GM19324 (cell line): ENCODE data around the gene COPS2.
A peak's percentile ranks its signal among the peaks of the same experiment; 100 is the strongest.

Experiments
- ATAC-seq: cut with Tn5 transposase; IDR thresholded peaks from one replicate; pipeline ENCODE4 v1.9.1; 2021; ENCODE audit warnings: mild to moderate bottlenecking, moderate library complexity; ENCODE audit not compliant: unreplicated experiment, low FRiP score

COPS2 gene

GRCh38 chr15:49163678-49164077 is 8.3 kb upstream of the COPS2 start:
- no peak for ATAC-seq

DNA sequence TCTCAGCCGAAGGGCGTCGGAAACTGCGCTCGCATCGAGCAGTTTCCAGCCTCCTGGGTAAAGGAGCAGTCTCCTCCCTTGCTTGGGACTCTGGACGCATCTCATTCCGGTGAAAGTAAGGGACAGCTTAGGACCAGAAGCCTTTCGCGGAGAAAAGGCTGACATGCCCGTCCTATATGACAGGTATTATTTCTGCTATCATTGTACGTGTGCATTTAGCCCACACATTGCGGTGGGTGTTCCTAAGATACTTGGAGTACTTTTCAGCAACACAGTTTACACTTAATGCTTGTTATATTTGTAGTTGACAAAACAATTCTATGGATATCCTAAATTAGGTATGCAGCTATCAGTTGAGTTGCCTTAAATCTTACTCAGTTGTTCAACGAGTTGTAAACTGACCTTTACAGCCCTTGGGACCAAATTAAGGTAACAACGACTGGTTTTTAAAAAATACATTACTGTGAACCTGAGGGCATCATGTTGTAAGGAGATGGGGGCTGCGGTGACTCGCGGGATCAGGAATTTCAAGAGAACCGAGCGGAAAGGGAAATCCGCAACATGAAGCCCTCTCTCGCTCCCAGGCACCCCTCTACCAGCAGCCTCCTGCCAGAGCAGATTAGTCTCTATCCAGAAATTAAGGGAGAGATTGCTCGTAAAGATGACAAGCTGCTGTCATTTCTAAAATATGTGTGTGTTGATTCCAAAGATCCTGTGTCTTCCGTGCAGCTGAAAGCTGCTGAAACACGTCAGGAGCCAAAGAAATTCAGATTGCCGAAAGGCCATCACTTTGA is 632 bp upstream of the COPS2 start:
- ATAC-seq = no peak

- ATAC-seq = peak; percentile 12
Measured at GRCh38 chr15:49154799-49155109, 645 bp downstream of the COPS2 start.

GRCh38 chr15:49154359-49154758 is 1.0 kb downstream of the COPS2 start:
- no peak for ATAC-seq

- ATAC-seq = no peak
Measured at GRCh38 chr15:49152552-49153312, 2.7 kb downstream of the COPS2 start.

GRCh38 chr15:49151831-49152230 is 3.6 kb downstream of the COPS2 start:
- no peak for ATAC-seq

DNA sequence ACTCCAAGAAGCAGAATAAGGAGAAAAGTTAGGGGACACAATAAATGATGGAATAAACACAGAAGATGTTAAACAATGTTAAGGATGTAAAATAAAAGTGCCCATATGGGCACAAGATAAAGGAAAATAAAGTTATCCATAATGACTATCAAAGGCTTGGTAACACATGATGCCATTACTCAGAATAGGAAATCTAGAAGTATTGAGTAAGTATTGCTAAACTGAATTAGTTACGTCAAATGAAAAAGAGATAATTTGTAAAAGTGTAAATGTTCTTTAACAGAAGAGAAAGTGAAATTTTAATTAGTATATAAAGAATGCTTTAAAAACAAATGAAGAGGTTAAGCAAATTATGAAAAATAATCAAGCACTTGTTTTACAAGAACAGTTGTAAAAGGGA is 6.7 kb downstream of the COPS2 start:
- no peak for ATAC-seq

DNA sequence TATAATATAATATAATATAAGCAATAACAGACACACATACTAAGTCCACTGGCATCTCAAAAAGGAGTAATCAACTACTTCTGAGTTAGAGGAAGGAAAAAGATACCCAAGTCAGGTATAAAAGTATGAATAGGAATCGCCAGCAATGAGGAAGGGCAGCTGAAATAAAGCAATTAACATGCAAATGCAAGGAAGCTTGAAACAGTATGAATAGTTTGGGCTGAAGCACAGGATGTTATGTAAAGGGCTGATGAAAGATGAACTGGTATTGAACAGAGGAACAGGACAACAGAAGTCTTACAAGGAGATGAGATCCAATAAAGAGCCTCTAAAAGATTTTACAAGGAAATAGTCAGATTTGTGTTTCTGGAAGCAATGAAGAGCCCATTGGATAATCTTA is 7.1 kb downstream of the COPS2 start:
- ATAC-seq = no peak

DNA sequence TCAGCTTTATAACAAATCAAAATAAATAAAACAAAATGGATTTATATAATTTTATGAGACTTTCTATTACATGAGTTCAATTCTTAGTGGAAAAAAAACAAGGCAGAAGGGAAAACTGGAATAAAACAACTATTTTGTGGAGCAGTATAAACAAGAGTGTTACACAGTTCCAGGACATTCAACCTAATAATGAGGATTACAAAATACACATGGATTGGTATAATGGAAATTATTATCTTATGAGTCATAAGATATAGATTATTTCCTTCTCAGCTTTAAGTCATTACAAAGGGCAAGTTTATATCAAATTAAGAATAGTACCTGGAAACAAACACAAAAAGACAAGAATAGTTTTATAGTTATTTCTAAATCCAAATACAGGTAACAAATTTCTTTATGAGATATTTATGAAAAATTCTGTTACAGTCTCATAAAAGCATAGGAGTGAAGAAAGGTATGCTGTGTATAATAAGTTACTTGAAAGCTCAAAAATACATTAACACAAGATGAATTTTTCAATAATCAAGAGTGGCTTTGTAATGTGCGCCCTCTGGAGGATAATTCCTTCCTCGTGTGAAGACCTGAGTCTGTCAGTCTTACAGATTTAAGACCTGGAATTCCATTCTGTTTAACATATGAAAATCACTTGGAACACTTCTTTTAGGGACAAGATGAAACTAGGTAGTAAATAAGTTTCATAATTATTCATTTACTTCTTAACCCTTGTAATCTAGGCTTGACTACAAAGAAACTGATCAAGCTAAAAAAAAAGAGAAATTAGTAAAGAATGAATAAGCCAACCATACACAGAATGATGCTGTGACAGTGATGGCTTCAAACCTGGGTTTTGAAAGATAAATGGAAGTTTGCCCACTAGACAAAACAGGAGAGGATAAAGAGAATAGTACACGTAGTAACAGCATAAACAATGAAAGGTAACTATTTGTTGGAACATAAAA is 9.5 kb downstream of the COPS2 start:
- no peak for ATAC-seq

GRCh38 chr15:49137861-49138260 is 17.5 kb downstream of the COPS2 start:
- no peak for ATAC-seq

- ATAC-seq = no peak
Measured at GRCh38 chr15:49135911-49136310, 19.5 kb downstream of the COPS2 start.

GRCh38 chr15:49135342-49135857 is 20.0 kb downstream of the COPS2 start:
- no peak for ATAC-seq

DNA sequence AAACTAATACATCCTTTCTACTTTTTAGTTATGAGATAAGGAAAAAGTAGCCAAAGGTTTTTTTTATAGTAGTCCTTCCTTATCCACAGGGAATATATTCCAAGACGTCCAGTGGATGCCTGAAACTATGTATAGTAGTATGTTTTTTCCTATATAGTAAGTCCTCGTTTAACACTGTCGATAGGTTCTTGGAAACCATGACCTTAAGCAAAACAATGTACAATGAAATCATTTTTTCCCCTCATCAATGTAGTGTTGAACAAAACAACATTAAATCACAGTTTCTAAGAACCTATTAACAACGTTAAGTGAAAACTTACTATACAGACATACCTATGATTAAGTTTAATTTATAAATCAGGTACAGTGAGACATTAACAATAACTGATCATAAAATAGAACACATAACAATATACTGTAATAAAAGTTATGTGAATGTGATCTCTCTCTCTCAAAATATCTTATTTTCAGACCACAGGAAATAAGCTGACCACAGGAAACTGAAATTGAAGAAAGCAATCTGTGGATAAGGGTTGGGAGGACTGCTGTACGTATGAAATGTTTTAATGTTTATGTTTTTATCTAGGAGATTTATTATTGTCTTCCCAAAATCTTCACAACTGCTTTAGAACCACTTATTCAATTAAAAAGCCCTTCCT is 20.6 kb downstream of the COPS2 start:
- no peak for ATAC-seq

- ATAC-seq = no peak
Measured at GRCh38 chr15:49131403-49131802, 24.0 kb downstream of the COPS2 start.

DNA sequence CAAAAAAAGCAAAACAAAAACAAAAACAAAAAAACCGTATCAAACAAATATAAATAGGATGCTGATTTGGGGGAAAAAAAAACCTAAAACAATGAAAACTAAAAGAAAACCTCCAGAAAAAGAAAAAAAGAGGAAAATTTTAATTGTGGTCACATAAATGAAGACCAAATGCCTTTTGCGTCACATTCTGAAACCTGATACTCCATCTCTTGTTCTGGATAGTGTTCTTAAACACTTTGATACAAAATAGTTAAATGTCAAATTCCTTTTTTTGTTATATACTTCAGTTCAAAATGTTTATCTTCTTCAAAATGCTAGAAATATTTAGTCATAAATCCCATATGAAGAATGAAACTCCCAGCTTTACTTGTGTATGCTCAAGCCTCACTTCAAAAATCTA is 31.0 kb downstream of the COPS2 start:
- ATAC-seq = no peak

GRCh38 chr15:49122541-49123062 is 32.8 kb downstream of the COPS2 start:
- no peak for ATAC-seq

- no peak for ATAC-seq
Measured at GRCh38 chr15:49121901-49122300, 33.5 kb downstream of the COPS2 start.

DNA sequence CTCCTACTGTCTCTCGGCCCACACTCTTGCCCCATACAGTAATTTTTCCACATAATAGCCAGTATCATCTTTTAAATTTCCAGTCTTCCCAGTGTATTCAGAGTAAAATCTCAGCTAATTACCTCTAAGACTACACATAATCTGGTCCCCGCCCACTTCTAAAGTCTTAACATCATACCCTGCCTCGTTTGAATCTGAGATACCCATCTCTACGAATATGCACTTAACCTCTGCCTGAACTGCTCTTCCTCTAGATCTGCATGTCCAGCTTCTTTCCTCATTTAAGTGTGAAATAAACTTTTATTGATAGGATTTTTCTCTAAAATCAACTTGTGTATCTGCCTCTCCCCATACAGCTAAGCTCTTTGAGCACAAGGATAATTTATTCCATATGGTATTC is 34.6 kb downstream of the COPS2 start:
- ATAC-seq = no peak

- ATAC-seq = no peak
Measured at GRCh38 chr15:49116108-49116857, 39.1 kb downstream of the COPS2 start.
